GM19025 (cell line): Measurements from ENCODE around the gene ITPKB.

Experiments
- ATAC-seq: cut with Tn5 transposase; IDR thresholded peaks from one replicate; pipeline ENCODE4 v1.9.1; 2021; ENCODE audit warnings: mild to moderate bottlenecking, low read depth, moderate library complexity; ENCODE audit not compliant: unreplicated experiment

Gene ITPKB

DNA sequence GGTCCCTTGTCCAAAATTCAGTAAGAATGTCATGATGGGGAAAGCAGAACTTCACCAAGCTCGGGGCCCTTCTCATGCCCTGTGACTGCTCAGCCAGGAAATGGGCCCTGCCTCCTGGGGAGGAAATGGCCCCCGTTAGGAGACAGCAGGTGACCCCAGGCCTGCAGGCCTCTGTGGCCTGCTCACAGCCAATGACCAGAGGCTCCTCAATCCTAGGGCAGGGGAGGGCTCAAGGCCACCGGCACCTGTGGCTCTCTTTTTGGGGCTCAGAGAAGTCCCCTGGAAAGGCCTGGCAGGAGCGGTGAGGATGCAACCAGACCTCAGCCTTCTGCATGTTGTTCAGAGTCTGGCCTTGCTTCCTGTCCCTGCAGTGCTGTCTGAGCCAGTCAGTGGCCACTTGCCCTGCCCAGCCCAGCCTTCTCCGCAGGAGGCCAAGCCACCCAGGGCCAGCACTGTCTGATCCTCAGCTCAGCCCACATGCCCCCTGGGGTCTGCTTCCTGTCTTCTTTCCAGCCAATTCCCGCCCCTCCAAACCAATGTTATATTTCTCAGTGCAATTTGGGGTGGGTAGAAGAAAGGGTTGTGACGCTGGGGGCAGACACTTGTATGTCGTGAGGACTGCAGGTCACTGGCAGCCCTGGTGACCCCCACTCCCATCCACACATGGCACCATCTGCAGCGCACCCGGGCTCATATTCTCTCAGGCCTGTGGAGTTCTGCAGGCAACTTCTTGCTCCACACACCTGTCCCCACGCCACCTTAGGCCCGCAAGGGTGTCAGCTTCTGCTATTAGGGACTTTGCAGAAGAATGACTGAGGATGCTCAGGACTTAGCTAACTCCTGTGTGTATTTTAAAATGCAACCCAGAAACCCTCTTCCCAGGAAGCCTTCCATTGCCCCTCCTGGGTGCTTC lies 83.6 kb downstream of the ITPKB start:
- no peak for ATAC-seq

DNA sequence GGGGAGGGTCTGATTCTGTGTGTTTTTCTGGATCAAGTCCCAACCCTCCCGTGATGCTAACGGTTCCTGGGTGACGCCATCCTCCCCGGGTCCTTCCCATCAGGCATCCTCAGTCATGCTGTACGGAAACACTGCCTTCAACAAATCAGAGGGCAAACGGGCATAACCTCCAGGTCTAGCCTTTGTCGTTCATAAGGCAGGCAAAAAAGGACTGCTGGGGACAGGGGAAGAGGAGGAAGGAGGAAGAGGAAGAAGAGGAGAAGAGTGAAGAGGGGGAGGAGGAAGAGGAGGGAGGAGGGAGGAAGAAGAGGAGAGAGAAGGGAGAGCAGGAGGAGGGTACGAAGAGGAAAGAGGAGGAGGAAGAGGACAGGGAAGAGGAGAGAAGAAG lies 84.4 kb downstream of the ITPKB start:
- no peak for ATAC-seq

DNA sequence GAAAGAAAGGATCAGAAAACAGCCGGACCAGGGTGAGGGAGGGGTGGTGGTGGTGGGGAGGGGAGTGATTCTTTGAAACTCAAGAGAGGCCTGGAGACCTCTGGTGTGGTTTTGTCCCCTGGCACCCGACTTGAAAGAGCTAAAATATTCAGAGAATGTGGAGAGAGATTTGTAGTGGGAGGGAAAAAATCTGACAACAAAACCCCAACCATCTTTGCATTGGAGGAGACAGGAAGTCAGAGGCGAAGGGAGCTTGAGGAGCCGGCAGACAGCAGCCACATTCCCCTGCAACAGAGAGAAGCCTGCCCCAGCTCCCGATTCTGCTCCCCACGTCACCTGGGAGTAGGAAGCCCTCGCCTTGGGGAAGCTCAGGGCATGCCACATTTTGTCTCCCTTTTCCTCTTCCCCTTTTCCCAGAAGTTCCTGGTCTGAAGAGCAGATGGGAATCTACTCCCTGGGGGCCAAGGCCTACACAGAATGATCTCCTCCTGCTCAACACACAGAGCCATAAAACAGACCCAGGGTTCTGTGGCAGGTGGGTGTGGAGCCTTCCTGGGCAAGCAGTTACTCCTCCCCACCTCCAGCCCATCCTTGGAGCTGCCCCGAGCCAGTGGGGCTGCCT lies 84.9 kb downstream of the ITPKB start:
- no peak for ATAC-seq

DNA sequence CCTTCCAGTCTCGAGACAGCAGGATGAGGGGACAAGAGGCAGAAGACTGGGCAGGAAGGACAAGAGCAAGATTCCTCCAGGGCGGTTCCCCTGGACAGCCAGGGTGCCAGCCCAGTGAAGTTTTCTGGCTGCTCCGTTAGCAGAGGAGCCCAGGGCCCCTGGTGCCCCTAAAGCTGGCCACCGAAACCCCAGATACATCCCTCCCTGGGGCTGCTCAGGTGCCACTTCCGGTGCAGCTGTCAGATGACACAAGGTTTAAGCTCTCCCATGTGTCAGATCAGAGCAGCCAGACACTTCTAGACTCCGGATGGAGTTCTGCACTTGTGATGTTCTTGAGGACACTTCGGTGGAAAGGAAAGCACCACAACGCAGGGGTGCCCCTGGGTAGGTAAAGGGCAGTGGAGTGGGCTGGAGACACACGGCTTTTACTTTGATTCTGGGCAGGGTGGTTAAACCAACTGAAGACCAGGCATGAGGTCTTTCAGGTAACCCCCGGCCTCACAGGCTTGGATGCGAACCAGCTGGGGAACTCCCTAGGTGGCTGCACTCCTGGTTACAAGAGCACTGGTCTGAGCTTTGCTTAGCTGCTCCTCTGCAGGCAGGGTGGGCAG lies 85.7 kb downstream of the ITPKB start:
- peak; percentile 74 for ATAC-seq

- no peak for ATAC-seq
Observed at GRCh38 chr1:226652613-226653012, 86.5 kb downstream of the ITPKB start.

- ATAC-seq, result no peak
Observed at GRCh38 chr1:226651732-226652105, 87.4 kb downstream of the ITPKB start.

- no peak for ATAC-seq
Observed at GRCh38 chr1:226651041-226651731, 87.9 kb downstream of the ITPKB start.

DNA sequence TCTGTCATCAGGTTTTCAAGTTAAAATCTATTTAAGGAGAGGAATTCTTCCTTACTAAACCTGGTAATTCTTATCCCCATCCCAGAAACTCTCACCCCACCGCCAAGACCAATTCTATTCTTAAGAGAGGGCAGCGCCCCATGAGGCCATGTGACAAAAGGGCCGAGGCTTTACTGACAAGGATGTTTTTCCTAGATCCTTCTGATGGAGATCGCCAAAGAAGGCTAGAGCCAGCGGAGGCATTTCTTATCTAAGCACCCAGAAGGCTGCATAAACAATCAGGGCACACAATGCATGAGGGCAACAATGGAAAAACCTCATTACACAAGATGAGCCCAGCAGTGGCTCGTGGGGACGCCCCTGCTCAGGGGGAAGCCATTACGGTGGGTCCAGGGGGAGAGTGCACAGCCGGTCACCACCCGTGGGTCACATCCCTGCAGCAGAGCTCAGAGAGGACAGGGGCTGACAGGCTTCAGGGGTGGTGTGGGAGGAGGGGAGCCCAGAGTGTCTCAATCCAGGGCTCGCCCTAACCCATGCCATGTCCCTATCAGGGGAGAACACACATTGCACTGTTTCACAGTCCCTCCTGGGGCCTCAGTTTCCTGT lies 88.7 kb downstream of the ITPKB start:
- ATAC-seq, result no peak

DNA sequence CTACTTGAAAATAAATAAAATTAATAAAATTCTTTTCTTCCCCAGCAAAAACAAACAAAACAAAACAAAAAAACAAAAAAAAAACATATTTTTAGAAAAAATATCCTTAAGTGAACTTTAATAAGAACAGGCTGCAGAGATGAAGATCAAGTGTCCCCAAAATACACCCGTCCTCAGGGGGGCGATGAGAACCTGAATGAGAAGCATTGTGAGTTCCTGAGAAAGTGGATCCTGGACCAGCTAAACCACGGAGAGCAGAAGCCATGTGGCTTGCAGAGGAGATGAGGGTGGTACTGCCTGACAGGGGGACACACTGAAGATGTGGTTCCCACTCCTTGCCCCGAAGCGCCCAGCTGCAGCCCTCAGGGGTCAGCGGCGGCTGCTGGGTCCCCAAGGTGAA lies 89.3 kb downstream of the ITPKB start:
- ATAC-seq, result no peak

- no peak for ATAC-seq
Observed at GRCh38 chr1:226649244-226649643, 89.8 kb downstream of the ITPKB start.

DNA sequence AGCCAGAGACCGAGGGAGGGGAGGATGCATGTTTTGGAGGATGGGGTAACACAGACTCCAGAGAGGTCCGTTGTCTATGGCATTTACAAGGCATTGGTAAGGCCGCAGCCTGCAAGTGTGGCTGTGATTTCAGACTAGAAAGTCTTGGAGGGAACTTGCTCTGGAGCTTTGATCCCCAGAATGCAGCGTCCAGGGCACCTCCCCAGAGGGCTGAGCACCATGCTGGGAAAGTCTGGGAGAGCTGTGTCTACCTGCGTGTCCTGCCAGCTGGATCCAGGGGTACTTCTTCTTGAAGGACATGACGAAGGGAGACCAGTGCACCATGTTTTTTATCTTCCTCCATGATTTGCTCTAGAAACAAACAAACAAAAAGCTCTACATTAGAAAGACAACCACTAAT lies 90.7 kb downstream of the ITPKB start:
- ATAC-seq, result no peak

GRCh38 chr1:226647719-226648118 lies 91.4 kb downstream of the ITPKB start:
- ATAC-seq, result no peak

DNA sequence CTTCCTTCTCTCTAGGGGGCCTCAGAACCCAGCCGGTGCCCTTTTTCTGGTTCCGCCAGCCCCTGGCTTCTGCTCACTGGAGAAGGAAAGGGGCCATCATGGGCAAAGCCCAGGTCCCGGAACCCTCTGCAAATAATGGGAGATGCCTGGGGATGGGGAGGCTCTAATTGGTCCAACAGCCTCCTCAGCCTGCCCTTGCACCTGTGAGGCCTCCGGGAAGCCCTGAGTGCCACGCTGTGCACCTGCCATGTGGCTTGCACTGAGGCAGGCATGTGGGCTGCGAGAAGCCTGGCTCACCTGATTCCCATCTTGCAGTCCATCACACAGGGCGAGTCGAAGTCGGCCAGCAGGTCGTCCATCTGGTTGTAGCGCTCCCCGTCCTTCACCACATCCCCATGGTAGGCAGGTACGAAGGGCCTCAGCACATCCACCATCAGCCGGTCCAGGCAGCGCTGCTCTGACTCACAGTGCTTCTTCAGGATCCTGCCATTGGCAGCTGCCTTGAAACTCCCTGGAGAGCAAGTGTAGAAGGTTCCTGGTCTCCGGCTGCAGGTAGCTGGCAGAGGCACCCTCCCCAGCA lies 92.1 kb downstream of the ITPKB start:
- no peak for ATAC-seq

DNA sequence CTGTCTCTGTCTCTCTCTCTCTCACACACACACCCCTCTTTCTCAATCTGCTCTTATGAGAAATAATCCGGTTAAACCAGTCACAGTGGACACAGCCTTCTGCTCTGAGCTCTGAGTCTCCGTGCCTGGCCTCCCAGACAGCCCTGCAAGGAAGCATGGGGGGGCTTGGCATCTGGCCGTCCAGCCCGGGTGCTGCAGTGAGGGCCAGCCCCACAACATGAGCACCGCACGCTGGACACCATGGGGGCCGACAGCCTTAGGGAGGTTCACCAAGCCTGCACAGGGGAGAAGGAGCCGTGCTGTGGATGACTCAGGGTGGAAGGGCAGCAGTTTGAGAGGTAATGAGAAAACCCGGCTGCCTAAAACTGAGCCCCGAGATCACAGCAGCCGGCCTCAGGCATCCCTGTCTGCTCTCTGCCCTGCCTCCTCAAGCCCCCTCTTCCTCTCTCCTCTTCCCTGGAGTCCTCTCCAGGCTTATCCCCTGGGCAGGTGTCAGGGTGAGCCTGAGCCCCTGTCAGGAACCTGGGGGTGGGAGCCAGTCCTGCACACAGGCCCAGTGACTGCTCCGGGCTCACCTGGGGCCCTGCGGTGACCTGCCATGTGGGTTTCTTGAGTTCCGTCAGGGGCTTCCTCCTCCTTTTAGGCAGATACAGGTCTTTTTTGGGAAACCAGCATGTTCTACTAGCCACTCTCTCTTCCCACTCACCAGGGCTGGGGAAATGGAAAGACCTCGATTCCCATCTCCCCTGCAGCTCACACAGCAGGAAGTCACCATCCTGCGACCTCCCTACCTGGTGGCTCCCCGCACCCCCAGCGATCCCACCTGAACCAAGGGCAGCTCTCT lies 92.8 kb downstream of the ITPKB start:
- no peak for ATAC-seq

GRCh38 chr1:226645279-226645976 lies 93.7 kb downstream of the ITPKB start:
- no peak for ATAC-seq

DNA sequence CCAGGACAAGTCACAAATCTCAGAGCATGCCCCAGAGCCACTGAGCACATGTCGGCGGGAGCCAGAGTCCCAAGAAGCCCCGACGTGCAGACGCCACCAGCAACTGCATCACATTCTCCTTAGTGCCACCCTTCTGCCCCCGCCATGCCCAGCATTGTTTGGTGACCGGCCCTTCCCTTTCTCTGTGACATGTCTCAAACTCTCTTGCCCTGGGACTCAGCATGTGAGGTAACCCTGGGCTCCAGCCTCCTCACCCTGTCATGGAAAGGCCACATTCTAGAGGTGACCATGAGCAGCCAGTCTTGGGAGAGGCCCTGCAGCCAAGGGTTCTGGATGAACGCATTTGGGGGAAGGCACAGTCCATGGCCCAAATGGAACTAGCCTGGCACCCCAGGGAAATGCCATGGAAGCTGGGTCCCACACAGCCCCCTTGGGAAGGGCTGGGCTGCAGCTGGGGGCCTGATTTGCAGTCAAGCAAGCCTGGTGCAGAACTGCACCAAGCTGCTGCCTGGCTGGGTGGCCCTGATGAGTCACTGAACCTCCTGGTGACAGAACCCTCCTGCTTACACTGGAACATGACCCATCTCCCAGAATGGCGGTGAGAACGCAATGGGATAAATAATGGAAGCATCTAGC lies 94.4 kb downstream of the ITPKB start:
- ATAC-seq, result no peak

GRCh38 chr1:226643611-226644540 lies 95.2 kb downstream of the ITPKB start:
- no peak for ATAC-seq
